GM21786 (cell line): ENCODE data around the gene RDH14.

Source experiments
- ATAC-seq: cut with Tn5 transposase; IDR thresholded peaks from one replicate; pipeline ENCODE4 v1.9.1; 2021; ENCODE audit not compliant: unreplicated experiment

Gene RDH14, protein sequence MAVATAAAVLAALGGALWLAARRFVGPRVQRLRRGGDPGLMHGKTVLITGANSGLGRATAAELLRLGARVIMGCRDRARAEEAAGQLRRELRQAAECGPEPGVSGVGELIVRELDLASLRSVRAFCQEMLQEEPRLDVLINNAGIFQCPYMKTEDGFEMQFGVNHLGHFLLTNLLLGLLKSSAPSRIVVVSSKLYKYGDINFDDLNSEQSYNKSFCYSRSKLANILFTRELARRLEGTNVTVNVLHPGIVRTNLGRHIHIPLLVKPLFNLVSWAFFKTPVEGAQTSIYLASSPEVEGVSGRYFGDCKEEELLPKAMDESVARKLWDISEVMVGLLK

DNA sequence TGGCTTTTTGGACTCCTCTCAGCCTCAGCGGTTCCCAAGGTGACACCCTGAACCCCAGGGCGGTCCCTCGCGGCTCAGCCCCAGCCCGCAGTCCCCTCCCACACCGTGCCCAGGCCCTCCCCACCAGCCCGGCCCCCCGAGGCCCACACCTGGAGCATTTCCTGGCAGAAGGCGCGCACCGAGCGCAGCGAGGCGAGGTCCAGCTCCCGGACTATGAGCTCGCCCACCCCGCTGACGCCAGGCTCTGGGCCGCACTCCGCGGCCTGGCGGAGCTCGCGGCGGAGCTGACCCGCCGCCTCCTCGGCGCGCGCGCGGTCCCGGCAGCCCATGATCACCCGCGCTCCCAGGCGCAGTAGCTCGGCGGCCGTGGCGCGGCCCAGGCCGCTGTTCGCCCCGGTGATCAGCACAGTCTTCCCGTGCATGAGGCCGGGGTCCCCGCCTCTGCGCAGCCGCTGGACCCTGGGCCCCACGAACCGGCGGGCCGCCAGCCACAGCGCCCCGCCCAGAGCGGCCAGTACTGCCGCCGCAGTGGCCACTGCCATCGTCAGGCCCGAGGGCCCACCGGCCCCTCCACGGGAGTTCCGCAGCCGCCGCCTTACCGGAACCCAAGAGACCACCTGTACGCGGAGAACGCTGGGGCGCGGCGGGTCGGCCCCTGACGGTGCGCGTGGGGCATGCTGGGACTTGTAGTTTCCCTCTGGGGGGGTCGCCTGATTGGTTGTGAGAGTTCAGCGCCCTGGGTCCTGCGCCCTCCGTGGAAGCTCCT lies at the start of gene RDH14:
Gene RDH14 (minus strand): TSS at position 623 of the 766 bp plus-strand sequence. CDS start 81 bp downstream, at position 542.
- ATAC-seq: peak; percentile 93

DNA sequence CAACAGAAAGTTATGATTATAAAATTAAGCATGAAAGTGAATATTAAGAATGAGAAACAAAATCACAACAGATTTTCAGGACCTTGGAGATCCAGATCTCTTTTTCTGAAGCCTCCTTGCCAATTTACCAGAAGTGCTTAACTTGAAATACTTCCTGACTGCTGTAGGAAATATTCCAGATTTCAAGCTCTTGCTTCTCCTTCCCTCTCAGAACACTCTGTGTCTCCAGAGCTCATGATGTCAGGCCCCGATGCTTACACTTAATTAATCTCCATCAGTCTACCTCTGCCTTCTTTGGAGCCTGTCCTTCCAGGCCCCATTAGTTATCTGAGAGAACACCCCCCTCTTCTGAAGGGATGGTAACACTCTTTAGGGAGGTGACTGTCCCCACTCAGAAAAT lies 49.6 kb upstream of the RDH14 start:
- no peak for ATAC-seq

DNA sequence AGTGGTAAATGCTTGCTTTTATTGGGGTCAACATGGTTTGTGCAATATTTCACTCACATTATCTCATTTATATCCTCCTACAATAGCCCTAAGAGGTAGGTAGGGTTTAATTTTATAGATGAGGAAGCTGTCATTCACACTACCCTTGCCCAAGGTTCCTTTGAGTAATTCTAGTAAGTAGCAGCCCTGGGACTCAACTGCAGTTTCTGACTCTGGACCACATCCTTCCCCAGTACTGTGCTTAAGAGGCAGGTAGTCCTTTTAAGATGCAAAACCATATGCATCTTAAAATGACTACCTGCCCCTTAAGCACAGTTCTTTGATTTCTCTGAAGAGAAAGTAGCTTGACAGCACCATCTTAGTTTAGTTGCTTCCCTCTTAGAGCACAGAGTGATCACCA lies 44.7 kb upstream of the RDH14 start:
- no peak for ATAC-seq

DNA sequence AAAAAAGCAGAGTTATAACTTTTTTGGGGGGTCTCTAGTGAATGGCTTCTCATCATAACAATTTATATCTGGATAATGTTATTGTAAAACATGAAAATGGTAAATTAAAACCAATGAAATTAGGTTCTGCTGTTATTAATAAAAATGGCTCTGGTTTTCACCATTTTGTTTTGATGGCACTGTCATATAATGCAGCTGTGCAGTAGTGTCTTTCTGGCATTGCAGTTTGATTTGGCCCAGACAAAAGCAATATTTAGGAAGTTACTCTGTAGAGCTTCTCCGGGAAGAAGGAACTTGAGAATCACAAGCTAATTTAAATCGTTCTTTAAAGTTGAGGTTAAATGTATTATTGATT lies 44.1 kb upstream of the RDH14 start:
- ATAC-seq: no peak

DNA sequence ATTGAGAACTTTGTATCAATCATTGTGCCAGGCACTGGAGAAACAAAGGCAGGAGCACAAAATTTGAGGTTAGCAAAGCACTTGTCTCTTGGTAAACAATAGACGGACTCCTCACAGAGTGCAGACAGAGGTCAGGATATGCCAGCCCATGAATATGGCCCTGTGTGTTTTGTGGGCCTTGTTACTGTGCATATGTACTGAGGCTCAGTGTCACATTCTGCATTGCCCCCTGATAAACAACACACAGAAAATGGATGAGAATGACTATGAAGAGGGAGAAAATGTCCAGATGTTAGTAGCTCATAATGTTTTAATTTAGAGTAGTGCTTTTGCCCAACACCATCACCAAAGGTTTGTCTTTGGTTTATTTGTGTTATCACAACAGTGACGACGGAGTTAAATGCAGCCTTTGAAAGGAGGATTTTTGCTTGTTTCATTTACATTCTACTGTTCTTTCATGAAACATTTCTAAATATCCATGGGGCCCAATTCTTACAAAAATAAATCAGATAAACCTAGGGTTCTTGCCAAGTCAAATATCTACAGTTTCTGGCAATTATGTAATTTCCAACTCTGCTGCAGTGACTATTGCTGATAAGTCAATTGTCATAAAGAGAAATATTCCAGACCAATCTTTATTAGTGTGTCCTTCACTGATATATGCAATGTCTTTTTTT lies 43.5 kb upstream of the RDH14 start:
- ATAC-seq: no peak

DNA sequence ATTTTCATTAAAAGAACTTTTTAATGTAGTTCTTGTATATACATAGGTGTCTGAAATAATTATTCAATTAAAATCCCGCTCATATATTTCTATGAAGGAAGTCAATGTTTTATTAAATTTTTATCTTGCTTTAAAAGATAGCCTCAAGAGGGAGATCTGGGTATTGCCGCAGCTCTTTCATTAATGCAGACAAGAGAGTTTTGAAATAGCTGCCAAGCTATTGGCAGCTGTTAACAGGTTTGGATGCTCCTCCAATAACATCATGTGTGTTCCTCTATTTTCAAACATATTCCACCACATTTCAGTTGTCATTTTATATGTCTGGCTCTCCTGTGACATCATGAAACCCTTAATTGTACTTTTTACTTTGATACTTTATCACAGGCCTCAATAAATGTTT lies 41.8 kb upstream of the RDH14 start:
- ATAC-seq: no peak

DNA sequence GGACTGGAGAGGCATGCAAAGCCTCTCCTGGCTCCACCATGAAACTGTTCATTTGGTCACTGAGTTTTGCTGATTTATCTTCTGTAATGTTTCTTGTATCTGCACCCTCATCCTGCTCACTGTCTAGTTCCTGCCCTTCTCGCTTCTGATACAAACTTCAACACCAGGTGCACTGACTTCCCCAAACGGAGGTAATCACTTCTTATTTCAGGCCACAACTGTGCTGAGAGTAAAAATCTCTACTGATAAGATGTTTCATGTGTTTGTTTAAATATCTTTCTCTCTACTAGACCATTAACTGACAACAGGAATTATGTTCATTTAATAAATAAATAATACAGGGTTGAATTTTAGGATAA lies 39.8 kb upstream of the RDH14 start:
- ATAC-seq: no peak

DNA sequence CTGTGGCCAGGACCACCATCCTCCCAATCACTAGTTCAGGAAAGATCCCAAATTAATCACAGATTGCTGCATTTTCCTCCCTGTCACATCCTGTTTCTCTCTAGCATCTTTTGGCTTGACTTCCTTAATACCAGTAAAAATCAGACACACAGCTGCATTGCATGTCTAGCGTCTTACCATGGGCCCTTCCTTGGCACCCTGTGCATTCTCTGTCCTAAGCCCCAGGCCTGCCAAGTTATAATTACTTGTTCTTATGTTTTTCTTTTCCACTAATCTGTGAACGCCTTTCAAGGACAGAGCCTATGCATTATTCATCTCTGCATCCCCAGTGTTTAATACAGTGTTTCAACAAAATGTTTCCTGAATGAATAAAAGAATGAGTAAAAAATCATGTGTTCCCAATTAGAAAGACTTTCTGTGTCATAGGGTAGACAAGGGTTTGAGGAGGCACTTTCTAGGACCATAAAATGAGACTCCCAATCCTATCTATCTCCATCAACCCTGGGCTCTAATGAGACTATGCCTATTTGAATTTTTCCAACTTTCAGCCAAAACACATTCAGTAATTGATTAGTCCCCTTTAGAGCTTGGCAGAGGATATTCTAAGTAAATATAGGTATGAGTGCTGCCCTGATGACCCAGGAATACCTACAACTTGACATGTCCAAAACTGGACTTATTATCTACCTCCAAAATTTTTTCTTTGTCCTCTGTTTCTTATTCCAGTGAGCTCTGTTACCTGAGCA lies 39.2 kb upstream of the RDH14 start:
- no peak for ATAC-seq

DNA sequence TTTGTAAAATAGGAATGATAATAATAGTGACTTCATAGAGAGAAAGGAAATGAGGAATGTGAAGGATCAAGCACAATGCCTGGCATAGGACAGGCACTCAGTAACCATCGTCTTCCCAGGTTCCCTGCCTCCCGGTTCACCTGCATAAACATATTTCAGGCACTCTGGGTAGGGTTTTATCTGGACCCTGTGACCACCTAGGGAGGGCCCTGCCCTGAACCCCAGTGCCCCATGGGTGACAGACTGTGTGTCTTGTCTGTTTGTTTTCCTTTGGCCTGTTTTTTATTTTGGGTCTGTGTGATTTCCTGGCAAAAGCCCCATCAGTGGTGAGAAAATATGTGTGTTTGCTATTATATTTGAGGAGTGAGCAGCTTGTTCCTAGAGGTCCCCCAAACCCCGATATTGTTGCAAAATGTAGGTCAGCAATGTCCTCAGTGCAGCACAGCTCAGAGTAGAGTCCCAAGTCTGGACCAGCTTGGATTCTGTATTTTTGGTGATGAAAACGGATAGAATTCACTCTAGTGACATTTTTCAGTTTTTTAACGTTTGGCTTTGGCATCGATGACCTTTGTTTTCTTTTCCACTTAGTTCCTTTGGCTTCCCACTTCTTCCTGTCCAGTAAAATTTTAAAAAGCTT lies 38.5 kb upstream of the RDH14 start:
- no peak for ATAC-seq

DNA sequence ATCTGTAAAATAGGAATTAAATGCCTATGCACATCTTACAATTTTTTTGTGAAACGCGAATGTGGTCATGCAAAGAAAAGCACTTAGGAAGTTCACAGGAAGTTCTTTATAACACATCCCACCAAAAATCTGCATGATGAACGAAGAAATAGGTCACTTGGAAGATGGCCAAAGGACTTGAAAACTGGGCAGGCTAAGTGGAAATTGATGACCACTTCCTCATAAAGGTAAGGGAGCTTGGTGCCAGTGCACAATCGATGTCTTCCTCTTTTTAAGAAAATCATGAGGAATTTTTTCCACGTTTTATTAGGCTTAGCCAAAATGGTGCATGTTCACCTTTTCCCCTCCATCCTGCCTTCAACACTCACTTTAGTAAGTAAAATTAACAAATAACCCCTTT lies 37.2 kb upstream of the RDH14 start:
- no peak for ATAC-seq

DNA sequence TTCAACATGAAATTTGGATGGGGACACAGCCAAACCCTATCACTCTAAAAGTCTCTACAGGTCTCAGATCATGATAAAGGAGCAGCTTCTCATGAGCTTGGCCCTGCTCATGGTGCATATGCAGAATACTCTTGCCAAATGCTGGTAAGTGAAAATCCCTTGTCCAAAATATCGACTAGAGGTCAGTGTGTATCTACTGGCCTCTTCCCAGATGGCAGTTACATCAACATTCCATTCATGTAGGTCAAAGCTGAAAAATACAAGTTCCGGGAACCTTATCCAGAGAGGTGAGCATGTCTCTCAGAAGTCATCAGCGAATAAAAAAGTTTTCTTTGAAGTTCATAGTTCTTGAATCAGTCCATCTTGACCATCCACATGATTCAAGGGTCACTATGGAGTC lies 36.5 kb upstream of the RDH14 start:
- ATAC-seq: no peak

DNA sequence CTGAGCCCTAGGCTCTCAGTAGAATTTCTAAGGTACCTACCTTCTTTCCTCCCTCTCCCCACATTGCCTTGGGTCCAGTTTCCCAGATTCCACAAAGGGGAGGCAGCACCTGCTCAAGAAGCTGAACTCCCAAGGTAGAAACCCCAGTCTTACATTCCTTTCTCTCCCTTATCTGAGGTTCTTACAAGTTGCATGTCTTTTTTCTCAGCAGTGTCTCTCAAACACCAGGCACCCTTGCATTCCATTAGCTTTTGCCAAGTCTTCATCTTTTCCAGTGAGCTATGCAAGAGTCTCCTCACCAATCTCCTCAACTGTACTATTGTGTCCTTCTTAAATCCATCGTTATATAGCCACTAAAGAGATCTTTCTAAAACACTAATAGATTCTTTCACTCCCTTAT lies 33.0 kb upstream of the RDH14 start:
- no peak for ATAC-seq

DNA sequence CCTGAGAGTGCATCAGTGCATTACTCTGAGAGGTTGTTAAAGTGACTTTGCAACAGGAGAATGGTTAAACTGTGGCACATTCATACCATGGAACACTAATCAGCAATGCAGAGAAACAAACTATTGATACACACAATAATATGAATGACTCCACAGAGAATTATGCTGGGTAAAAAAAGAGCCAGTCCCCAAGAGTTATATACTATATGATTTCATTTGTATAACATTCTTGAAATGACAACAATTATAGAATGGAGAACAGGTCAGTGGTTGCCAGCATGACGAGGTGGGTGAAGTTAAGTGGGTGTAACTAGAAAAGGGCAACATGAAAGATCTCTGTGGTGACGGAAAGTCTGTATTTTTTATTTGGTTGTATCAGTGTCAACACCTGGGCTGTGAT lies 31.9 kb upstream of the RDH14 start:
- no peak for ATAC-seq

DNA sequence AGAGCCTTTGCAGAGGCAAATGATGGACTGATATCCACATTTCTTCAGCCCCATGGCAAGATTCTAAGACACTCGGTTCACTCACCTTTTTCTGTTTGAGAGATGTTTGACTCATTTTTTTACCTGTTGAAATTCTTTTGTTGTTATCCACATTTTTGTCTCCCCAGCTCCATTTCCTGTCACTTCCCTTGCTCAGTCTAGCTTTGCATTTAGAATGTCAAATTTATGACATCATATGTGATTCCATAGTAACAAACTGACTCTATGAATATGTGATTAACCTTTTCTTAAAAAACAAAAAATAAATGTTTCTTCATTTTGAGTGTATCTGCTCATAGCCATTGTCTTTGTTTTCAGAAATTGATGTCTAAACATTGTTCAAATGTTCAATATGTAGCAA lies 28.9 kb upstream of the RDH14 start, which contains the start of gene NT5C1B:
Gene NT5C1B (minus strand): TSS at position 216 of the 400 bp plus-strand sequence. CDS start 101 bp downstream, at position 115.
- no peak for ATAC-seq

DNA sequence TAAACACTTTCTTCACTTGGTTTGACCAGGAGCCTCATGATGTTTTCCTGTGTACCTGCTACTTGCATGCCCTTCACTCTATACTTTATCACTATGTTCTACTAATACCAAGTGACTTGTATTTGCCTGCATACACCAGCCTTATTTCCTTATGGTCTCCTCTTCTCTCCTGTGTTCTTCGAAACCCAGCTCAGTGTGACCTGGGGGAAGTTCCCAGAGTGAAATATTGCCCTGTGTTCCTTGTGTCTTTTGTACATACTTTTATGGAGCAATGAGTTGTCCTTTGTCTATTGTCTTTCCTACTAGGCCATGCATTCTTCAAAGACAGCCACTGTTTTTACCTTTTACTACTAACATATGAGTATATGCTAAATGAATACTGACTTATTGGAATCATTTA lies 28.3 kb upstream of the RDH14 start:
- no peak for ATAC-seq

DNA sequence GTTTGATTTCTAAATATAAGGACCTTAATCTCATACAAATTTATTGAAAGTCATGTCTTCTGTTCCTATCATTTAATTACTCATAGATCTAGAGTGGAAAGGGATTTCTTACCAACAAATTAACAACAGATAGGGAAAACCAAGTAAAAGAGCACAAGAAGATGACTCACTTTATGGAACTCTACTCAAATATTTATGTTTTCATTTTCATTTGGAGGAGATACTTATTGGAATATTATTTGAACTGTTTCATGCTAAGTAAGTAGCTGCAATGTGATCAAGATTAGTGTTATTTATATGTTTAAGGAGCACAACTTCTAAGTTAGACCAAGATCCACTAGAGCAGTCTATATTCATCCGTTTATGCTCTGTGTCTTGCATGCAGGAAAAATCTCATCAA lies 27.6 kb upstream of the RDH14 start:
- ATAC-seq: no peak

DNA sequence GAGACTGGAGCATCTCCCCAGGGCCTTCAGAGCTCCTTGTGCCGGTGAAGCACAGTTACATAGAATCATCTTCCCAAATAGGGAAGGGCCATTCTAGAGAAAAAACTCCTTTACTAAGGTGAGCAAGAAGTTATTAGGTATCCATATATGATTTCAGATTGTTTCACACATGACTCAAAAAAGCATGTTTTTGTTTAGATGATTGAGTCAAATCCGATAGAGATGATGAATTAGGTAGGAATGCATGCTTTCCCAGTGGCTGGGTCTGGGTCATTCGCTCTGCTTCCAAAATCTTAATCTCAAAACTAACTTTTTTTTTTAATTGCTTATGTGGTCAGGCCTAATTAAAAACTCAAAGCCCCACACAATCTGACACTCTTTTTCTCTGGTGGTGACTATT lies 25.1 kb upstream of the RDH14 start:
- no peak for ATAC-seq

DNA sequence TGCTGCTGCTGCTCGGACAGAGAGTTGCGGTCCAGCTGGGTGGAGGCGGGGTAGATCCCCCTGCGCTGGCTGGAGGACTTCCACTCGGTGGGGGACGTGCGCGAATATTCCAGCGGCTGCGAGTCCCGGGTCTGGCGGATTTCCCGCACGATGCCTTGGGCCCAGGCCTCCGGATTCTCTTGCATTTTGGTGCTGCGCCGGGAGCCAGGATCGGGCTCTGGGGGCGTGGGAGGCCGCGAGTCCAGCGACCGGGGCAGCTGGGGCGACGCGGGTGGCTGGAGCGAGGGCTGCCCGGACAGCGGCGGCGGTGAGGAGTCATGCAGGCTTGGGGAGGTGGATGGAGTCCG lies 24.1 kb upstream of the RDH14 start:
- ATAC-seq: no peak

DNA sequence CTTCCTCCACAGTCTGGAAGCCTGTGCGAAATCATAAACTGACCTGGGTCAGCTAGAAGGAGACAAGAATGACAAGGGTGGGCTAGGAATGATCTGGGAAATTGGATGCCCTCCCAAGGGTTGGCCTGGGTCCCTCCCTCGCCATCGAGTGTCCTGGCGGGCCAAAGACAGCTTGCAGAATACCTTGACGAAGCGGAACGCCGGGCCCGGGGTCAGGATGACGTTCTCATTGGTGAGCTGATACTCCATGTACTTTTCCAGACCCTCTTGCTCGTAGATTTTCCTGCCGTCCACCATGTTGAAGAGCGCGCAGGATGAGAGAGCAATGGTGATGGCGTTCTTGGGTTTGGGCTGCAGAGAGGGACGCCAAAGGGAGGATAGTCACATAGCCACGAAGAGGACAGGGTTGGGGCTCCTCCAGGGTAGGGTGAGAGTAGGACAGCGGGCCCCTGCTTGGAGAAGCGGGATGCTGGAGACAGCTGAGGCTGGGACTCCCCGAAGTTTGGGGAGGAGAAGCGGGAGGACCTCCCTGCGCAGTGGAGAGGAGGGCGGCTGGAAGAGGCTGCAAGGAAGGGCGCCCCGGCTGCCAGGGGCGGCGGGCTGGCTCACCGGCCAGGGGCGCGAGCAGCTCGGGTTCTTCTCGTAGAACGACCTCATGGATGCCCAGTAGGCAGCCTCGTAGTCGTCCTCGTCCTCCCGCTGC lies 23.6 kb upstream of the RDH14 start:
- no peak for ATAC-seq

DNA sequence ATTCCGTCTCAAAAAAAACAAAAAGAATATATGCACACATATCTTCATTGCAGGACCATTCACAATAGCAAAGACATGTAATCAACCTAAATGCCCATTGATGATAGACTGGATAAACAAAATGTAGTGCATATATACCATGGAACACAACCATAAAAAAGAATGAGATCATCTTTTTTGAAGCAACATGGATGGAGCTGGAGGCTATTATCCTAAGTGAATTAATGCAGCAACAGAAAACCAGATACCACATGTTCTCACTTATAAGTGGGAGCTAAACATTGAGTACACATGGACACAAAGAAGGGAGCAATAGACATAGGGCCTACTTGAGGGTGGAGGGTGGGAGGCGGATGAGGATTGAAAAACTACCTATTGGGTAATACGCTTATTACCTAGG lies 20.2 kb upstream of the RDH14 start:
- no peak for ATAC-seq
